Central memory CD8-positive, alpha-beta T cell (primary cell): ENCODE data around the gene LILRA2.
"Not testable (repeated sequence)": the region's sequence is repeated elsewhere in the genome, so short reads cannot be mapped to it uniquely, and the experiment has no call there.

ENCODE experiments used
- ATAC-seq: fragments of 150-1000 bp; cut with Tn5 transposase; replicated peaks from 2 replicates; pipeline ENCODE4 v1.10.0; 2022; ENCODE audit warnings: mild to moderate bottlenecking, moderate FRiP score, moderate number of reproducible peaks; ENCODE audit not compliant: poor library complexity, severe bottlenecking; ENCODE audit errors: extremely low read depth
- DNase-seq, 2 donors: peaks; one replicate each; pipeline ENCODE4 v3.0.0; 2021; ENCODE audit warnings: low spot score in 2 of 2
- H3K27ac Mint-ChIP-seq: one replicate; pipeline ENCODE4 v1.8.0; 2022; ENCODE audit warnings: low read depth, mild to moderate bottlenecking, moderate library complexity, mixed read lengths
- H3K27me3 Mint-ChIP-seq: one replicate; pipeline ENCODE4 v1.8.0; 2022; ENCODE audit warnings: mixed read lengths
- H3K36me3 Mint-ChIP-seq: one replicate; pipeline ENCODE4 v1.8.0; 2022; ENCODE audit warnings: mild to moderate bottlenecking, moderate library complexity, mixed read lengths; ENCODE audit not compliant: insufficient read depth
- H3K4me1 Mint-ChIP-seq: one replicate; pipeline ENCODE4 v1.8.0; 2022; ENCODE audit warnings: mixed read lengths
- H3K4me3 Mint-ChIP-seq: one replicate; pipeline ENCODE4 v1.8.0; 2022; ENCODE audit warnings: mild to moderate bottlenecking, moderate library complexity, mixed read lengths
- H3K9me3 Mint-ChIP-seq: one replicate; pipeline ENCODE4 v1.8.0; 2022; ENCODE audit warnings: mixed read lengths

Gene LILRA2

GRCh38 chr19:54622431-54622830, 48.8 kb downstream of the LILRA2 start:
- Mint-ChIP-seq H3K27me3 (peaks cover 20% of the 10 kb centered on the region), H3K4me1 (peaks cover 33% of the 10 kb centered on the region), H3K9me3 (no peaks in the 10 kb centered on the region), H3K27ac (peak overlapping the region; percentile 82), H3K4me3 (peak overlapping the region; percentile 72), H3K36me3 (peaks cover 7% of the 10 kb centered on the region)
- DNase-seq (no peak), ATAC-seq (no peak)

GRCh38 chr19:54624234-54624633, 50.6 kb downstream of the LILRA2 start:
- peaks cover 35% of the 10 kb centered on the region for H3K27me3 Mint-ChIP-seq
- peak; percentile 59 for ATAC-seq
- H3K4me3 Mint-ChIP-seq = peak overlapping the region; percentile 64

GRCh38 chr19:54624934-54625730, 51.5 kb downstream of the LILRA2 start:
- H3K27ac Mint-ChIP-seq, H3K9me3 Mint-ChIP-seq, H3K36me3 Mint-ChIP-seq, DNase-seq: not testable (repeated sequence)
- Mint-ChIP-seq H3K4me1 (peaks cover 34% of the 10 kb centered on the region), H3K4me3 (peak overlapping the region; percentile 64), H3K27me3 (peaks cover 42% of the 10 kb centered on the region)
- ATAC-seq = peak; percentile 87

More at GRCh38 chr19:54624234-54624633, 50.6 kb downstream of the LILRA2 start:
- Mint-ChIP-seq H3K27ac (peak overlapping the region; percentile 83), H3K4me1 (peaks cover 33% of the 10 kb centered on the region)
- not testable (repeated sequence) for DNase-seq, H3K9me3 Mint-ChIP-seq, H3K36me3 Mint-ChIP-seq

GRCh38 chr19:54626757-54627156, 53.2 kb downstream of the LILRA2 start:
- peaks cover 9% of the 10 kb centered on the region for H3K36me3 Mint-ChIP-seq
- peak overlapping the region; percentile 36 for H3K27ac Mint-ChIP-seq
- H3K27me3 Mint-ChIP-seq = peaks cover 58% of the 10 kb centered on the region
- H3K4me3 Mint-ChIP-seq = peak overlapping the region; percentile 35
- no peaks in the 10 kb centered on the region for H3K9me3 Mint-ChIP-seq
- ATAC-seq = no peak
- peaks cover 39% of the 10 kb centered on the region for H3K4me1 Mint-ChIP-seq
- DNase-seq = no peak

- H3K4me1 Mint-ChIP-seq = peaks cover 29% of the 10 kb centered on the region
- not testable (repeated sequence) for H3K9me3 Mint-ChIP-seq, DNase-seq, H3K4me3 Mint-ChIP-seq, ATAC-seq
- H3K36me3 Mint-ChIP-seq = peaks cover 11% of the 10 kb centered on the region
- H3K27me3 Mint-ChIP-seq = peaks cover 66% of the 10 kb centered on the region
- peak overlapping the region; percentile 36 for H3K27ac Mint-ChIP-seq
These were observed 54.3 kb downstream of the LILRA2 start for GRCh38 chr19:54627912-54628311.

- Mint-ChIP-seq H3K4me1 (peaks cover 19% of the 10 kb centered on the region), H3K4me3 (peak within 1 kb of the TSS; percentile 53), H3K27ac (peak within 1 kb of the TSS; percentile 50), H3K27me3 (peaks cover 66% of the 10 kb centered on the region), H3K36me3 (peaks cover 13% of the 10 kb centered on the region)
- not testable (repeated sequence) for H3K9me3 Mint-ChIP-seq, ATAC-seq, DNase-seq
These were observed 56.7 kb downstream of the LILRA2 start, which contains the start of gene LILRB1 for GRCh38 chr19:54630262-54630661. Gene LILRB1, plus strand, starts transcription at chr19:54630484. Its CDS starts 590 bp downstream, at chr19:54631074.

- Mint-ChIP-seq H3K27ac (peak overlapping the region; percentile 50), H3K36me3 (peaks cover 13% of the 10 kb centered on the region), H3K9me3 (no peaks in the 10 kb centered on the region), H3K4me3 (peak overlapping the region; percentile 53), H3K27me3 (peaks cover 63% of the 10 kb centered on the region), H3K4me1 (peaks cover 16% of the 10 kb centered on the region)
- DNase-seq = no peak
- no peak for ATAC-seq
These were observed 57.2 kb downstream of the LILRA2 start for GRCh38 chr19:54630782-54631181.

- not testable (repeated sequence) for H3K4me3 Mint-ChIP-seq, ATAC-seq, DNase-seq, H3K27ac Mint-ChIP-seq, H3K9me3 Mint-ChIP-seq
- Mint-ChIP-seq H3K27me3 (peaks cover 54% of the 10 kb centered on the region), H3K36me3 (peaks cover 13% of the 10 kb centered on the region), H3K4me1 (peaks cover 12% of the 10 kb centered on the region)
These were observed 58.1 kb downstream of the LILRA2 start for GRCh38 chr19:54631489-54632337.

GRCh38 chr19:54632517-54632916, 58.9 kb downstream of the LILRA2 start:
- DNase-seq, H3K9me3 Mint-ChIP-seq, H3K27ac Mint-ChIP-seq, H3K4me3 Mint-ChIP-seq, ATAC-seq: not testable (repeated sequence)
- H3K4me1 Mint-ChIP-seq = peaks cover 12% of the 10 kb centered on the region
- peaks cover 46% of the 10 kb centered on the region for H3K27me3 Mint-ChIP-seq
- peaks cover 13% of the 10 kb centered on the region for H3K36me3 Mint-ChIP-seq

GRCh38 chr19:54633401-54633800, 59.8 kb downstream of the LILRA2 start:
- DNase-seq (no peak), ATAC-seq (no peak)
- H3K9me3 Mint-ChIP-seq = no peaks in the 10 kb centered on the region
- peaks cover 12% of the 10 kb centered on the region for H3K4me1 Mint-ChIP-seq
- H3K36me3 Mint-ChIP-seq = peaks cover 10% of the 10 kb centered on the region
- H3K27ac Mint-ChIP-seq = no peak overlapping the region
- peaks cover 37% of the 10 kb centered on the region for H3K27me3 Mint-ChIP-seq
- H3K4me3 Mint-ChIP-seq = no peak overlapping the region

- not testable (repeated sequence) for H3K36me3 Mint-ChIP-seq, ATAC-seq, H3K4me3 Mint-ChIP-seq, H3K4me1 Mint-ChIP-seq, H3K9me3 Mint-ChIP-seq, H3K27ac Mint-ChIP-seq, DNase-seq
- H3K27me3 Mint-ChIP-seq = peaks cover 28% of the 10 kb centered on the region
These were observed 62.5 kb downstream of the LILRA2 start for GRCh38 chr19:54636081-54636480.

GRCh38 chr19:54638683-54639082, 65.1 kb downstream of the LILRA2 start:
- no peak for ATAC-seq
- Mint-ChIP-seq H3K36me3 (peaks cover 7% of the 10 kb centered on the region), H3K27ac (no peak overlapping the region), H3K9me3 (no peaks in the 10 kb centered on the region), H3K4me1 (no peaks in the 10 kb centered on the region), H3K4me3 (no peak overlapping the region), H3K27me3 (peaks cover 27% of the 10 kb centered on the region)
- no peak for DNase-seq
